ENCODE results near the gene CHST8. TPM values are rescaled to one million over a fixed set of nuclear protein-coding genes. Genes with fewer than 3 reads are reported as not detected.

The CHST8 gene
- total and polyA plus RNA-seq, 2 of the 13 experiments (the other 11 are each of a cell fraction or from before 2014, with no cell fraction given): not detected

- intact Hi-C loops (cut with micrococcal nuclease; ENCODE audit: unreplicated experiment) (no loop called here), in situ Hi-C loops (cut with HindIII; ENCODE audit: extremely low pct_ligation_motif_present, low pct_unique_long_range_greater_than_20kb) (no loop called here)
- Histone ChIP-seq H3K4me3 (replicated peaks in 1 of 3; ENCODE audit: insufficient read depth in 1 of 3, low read depth in 2 of 3, low read length in 3 of 3) (no peak overlapping the region), H4K20me1 (ENCODE audit: insufficient read depth, low read length) (no peaks in the 10 kb centered on the region), H3K27me3 (ENCODE audit: control insufficient read depth in 1 of 2, insufficient read depth in 2 of 2, low read length in 2 of 2) (no peaks in the 10 kb centered on the region), H3K9ac (ENCODE audit: insufficient read depth, low read depth, low read length) (no peak overlapping the region), H3K36me3 (replicated peaks in 1 of 2; ENCODE audit: control insufficient read depth in 1 of 2, insufficient read depth in 2 of 2, low read length in 2 of 2) (peaks cover 9 to 26% of the 10 kb centered on the region in 2 experiments; a peak in 4 of 5 replicates), H2AFZ (ENCODE audit: low read length) (no peak overlapping the region), H3K4me1 (ENCODE audit: insufficient read depth, low read length) (no peaks in the 10 kb centered on the region), H3K9me3 (ENCODE audit: low read length) (no peaks in the 10 kb centered on the region), H3K4me2 (ENCODE audit: low read depth, low read length) (no peak overlapping the region), H3K27ac (ENCODE audit: extremely low read length, insufficient read depth, low read length) (no peak overlapping the region), H3K79me2 (ENCODE audit: insufficient read depth, low read length) (no peaks in the 10 kb centered on the region)
- DNase-seq (ENCODE audit: low spot score) (no peak), ATAC-seq (no peak), FAIRE-seq (no peak)
- no TSS peak for BruUV-seq (replicated peaks)
- ChIA-PET POLR2A (interaction anchor here (1.1 kb wide), 1 partner anchor 15 kb away, joined by 3 read pairs; the partner anchor contains the start of gene KCTD15), CTCF (ENCODE audit: low intra/inter-chr PET ratio, low total read pairs) (no interaction called here)
- WGBS (ENCODE audit: low lambda C conversion rate): 98% methylated on average over 8 of the region's 14 CpGs
- TF ChIP-seq ZNF510 (CRISPR knock-in tag; IDR thresholded peaks at IDR 0.05; ENCODE audit: low read depth): no peak
- no peak for TF ChIP-seq KMT2B (CRISPR knock-in tag; IDR thresholded peaks at IDR 0.05)
- no peak for TF ChIP-seq PAXIP1 (CRISPR knock-in tag; conservative IDR thresholded peaks at IDR 0.05)
- TF ChIP-seq RNF2 (conservative IDR thresholded peaks at IDR 0.05; ENCODE audit: low read depth): no peak
- no peak for TF ChIP-seq HMGXB3 (CRISPR knock-in tag; IDR thresholded peaks at IDR 0.05; ENCODE audit: borderline replicate concordance)
- no peak for TF ChIP-seq ZNF792 (CRISPR knock-in tag; IDR thresholded peaks at IDR 0.05)
- TF ChIP-seq PHF5A (CRISPR knock-in tag; IDR thresholded peaks at IDR 0.05; ENCODE audit: low read depth, unreplicated experiment): no peak
- TF ChIP-seq ZHX2 (IDR thresholded peaks at IDR 0.05; ENCODE audit: low read depth): no peak
- TF ChIP-seq ZHX2 (CRISPR knock-in tag; IDR thresholded peaks at IDR 0.05; ENCODE audit: borderline replicate concordance): no peak
- no peak for TF ChIP-seq ZNF282 (IDR thresholded peaks at IDR 0.05; ENCODE audit: partially characterized antibody)
- TF ChIP-seq ZC3H4 (CRISPR knock-in tag; IDR thresholded peaks at IDR 0.05; ENCODE audit: borderline replicate concordance): no peak
Measured at GRCh38 chr19:33811736-33812387, 190.1 kb downstream of the CHST8 start.

Data from HepG2 (cell line).